Fibroblast of mammary gland (primary cell): ENCODE measurements around the gene HTR3A.
A peak's percentile ranks its signal among the peaks of the same experiment; 100 is the strongest.

Source experiments
- DNase-seq: peaks from one replicate; pipeline ENCODE4 v3.0.0-alpha.2; 2010; ENCODE audit warnings: low read depth
- H3K4me3 ChIP-seq: 2 replicates; pipeline ENCODE4 v1.5.1; 2011; ENCODE audit warnings: low read depth, mild to moderate bottlenecking, low read length, moderate library complexity; ENCODE audit not compliant: control insufficient read depth
- CTCF ChIP-seq: conservative IDR thresholded peaks from 2 replicates; pipeline ENCODE4 v1.5.1; 2011; ENCODE audit warnings: low read depth, low read length, inconsistent platforms; ENCODE audit not compliant: control insufficient read depth, insufficient read depth

The HTR3A gene

GRCh38 chr11:113952588-113952987 is 22.3 kb upstream of the HTR3A start:
- no peak for TF ChIP-seq CTCF
- peak; percentile 11 for DNase-seq
- H3K4me3 ChIP-seq, result no peak overlapping the region

GRCh38 chr11:113954235-113954634 is 20.7 kb upstream of the HTR3A start:
- no peak overlapping the region for H3K4me3 ChIP-seq
- no peak for TF ChIP-seq CTCF
- DNase-seq, result no peak

- TF ChIP-seq CTCF, result no peak
- DNase-seq, result no peak
- H3K4me3 ChIP-seq, result no peak overlapping the region
These were observed 17.9 kb upstream of the HTR3A start for GRCh38 chr11:113956986-113957385.

GRCh38 chr11:113960702-113961330 is 14.1 kb upstream of the HTR3A start:
- DNase-seq, result no peak
- TF ChIP-seq CTCF, result no peak
- no peak overlapping the region for H3K4me3 ChIP-seq

GRCh38 chr11:113967361-113967760 is 7.5 kb upstream of the HTR3A start:
- DNase-seq, result no peak
- TF ChIP-seq CTCF, result no peak
- H3K4me3 ChIP-seq, result no peak overlapping the region

- no peak for TF ChIP-seq CTCF
- DNase-seq, result no peak
- H3K4me3 ChIP-seq, result no peak overlapping the region
These were observed 3.3 kb upstream of the HTR3A start for GRCh38 chr11:113971506-113972195.
